HTERT RPE-1 (cell line): ENCODE measurements around the gene TEX53.

Experiments used
- in situ Hi-C: fragments of 300-500 bp; cut with MboI; formaldehyde crosslinking; loops from 4 replicates; pipeline ENCODE4 v1.14.3; 2020; ENCODE audit warnings: low sequenced_read_pairs

TEX53 gene

DNA sequence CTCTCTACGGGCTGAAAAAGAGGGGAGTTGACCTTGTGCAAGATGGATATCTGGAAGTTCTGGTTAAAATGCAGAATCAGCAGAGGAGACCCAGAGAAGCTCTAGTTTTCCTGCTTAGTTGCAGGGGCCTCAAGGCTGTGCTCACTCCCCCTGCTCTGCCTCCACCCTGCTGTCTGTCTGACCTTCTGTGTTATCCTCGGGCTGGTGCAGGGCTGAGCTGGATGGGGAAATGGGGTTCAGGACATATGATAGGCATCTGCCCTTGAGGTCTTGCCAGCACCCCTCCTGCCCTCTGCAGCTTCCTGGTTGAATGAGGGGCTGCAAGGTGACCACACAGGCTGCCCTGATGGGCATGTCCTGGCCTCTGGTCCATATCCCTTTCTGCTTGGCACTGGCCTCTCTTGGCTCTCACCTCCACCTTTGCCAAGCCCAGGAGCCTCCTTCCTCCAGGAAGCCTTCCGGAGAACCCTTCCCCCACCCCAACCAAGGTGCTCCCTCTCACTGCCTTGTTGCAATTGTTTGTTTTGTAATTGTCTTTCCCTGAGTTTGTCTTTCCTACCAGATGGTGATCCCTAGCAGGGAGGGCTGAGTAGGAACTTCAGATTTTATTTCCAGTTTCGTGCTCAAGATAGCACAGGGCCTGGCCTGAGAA is 45.2 kb downstream of the TEX53 start:
- in situ Hi-C loops: no loop called here

DNA sequence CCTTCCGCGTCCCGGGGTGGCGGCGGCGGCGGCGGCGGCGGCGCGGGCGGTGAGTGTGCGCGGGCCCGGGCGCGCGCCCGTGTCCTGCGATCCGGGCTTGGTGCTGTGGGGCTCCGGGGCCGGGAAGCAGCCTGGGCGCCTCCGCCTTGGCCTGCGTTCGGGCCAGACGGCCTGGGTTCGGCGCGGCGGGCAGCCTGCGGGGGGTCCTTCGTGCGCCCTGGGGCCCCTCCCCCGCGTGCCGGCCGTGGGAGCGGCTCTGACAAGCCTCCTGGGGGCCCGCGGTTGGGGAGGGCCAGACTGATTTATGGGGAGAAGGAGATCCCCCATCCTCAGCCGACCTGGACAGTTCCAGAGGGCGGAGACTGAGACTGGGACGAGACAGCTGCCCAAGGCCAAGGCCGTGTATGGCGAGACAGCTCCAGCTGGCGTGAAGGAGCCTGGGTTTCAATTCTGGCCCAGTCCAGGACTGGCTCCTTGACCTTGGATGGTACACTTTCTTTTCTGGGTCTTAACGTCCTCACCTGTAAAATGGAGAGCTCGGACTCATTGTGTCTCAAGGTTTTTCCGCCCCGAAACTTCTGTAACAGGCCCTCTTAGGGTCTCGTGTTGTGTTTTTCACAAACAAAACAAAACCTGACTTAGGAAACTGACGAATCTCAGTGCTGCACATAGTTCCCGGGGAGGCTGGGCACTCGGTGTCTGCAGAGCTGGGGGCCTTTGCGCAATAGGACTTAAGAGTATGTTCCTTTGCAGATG is 45.9 kb downstream of the TEX53 start:
- in situ Hi-C loops: no loop called here

DNA sequence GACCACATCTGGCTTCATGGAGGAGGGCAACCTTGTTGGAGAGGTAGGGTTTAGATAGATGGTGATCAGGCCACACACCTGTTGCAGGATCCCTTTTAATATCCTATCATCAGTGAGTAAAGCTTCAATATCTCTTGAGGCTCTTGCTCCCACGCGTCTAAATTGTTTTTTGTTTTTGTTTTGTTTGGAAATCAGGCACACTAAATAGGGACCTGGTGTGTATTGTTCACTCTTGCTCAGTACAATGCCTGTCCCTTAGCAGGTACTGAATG is 49.1 kb downstream of the TEX53 start:
- in situ Hi-C loops: no loop called here

DNA sequence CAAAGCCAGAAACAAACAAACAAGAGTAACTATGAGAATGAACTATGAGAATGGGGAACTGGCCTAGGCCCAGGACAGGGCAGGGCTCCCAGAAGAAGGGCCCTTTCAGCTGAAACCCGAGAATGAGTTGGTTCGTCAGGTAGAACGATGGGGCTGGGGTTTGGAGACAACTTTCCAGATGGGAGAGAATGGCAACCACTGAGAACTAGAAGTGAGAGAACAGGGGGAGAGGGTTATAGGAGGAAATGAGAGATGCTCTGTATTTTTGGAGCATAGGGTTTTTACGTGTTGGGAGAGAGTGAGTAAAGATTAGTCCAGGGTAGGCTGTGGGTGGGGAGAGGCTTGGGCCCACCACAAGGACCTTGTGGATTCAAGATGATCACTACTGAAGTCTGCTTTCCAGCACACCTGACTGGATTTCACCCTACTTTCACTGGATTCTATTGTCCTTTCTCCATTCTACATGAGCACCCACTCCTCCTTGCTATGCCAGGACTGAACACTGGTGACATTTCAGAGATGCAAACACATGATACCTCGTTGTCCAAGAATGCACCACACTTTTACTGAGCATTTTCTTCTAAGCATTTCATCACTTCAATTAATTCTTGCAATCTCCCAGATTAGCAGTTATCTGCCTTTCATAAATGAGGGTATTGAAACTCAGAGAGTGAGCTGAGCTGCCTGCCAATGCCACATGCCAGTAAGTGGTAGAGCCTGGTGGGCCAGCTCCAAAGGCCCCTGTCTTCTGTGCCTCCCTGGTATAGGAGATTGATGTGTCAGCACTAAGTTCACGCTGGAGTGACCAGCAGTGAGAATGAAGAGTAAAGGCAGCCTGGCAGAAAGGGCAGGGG is 49.7 kb downstream of the TEX53 start:
- in situ Hi-C loops: no loop called here

DNA sequence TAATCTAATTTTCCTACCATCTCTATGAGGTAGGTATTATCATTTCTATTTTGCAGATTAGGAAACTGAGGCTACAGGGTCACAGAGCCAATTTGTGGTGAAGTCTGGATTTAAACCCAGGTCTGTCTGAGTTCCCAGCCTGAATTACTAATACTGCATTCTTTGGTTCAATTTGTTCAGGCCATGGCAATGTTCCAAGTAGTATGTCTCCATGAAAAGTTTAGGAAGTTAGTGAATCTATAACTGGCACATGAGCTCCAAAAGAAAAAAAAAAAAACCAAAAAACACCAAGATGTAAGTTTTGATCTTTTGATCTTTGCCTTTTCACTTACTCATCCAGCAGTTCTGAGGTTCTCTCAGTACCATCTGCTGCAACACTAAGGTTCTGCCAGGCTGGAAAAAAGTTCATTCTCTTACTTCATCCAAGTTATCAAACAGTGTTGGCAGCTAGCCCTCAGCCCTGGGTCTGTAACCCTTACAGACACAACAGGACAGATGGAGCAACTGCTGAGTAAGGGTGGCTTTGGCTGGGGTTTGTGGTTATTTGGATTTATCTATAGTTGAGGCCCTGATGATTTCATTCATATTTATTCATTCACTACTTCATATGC is 50.9 kb downstream of the TEX53 start:
- in situ Hi-C loops: no loop called here
